ENCODE measurements around the gene NEU1. TPM values are rescaled to one million over a fixed set of nuclear protein-coding genes. Genes with fewer than 3 reads are reported as not detected.
"Not testable (repeated sequence)": the region's sequence is repeated elsewhere in the genome, so short reads cannot be mapped to it uniquely, and the experiment has no call there.

NEU1 gene
- total RNA-seq, 1 donor from 2014 or later: 14.6 TPM

DNA sequence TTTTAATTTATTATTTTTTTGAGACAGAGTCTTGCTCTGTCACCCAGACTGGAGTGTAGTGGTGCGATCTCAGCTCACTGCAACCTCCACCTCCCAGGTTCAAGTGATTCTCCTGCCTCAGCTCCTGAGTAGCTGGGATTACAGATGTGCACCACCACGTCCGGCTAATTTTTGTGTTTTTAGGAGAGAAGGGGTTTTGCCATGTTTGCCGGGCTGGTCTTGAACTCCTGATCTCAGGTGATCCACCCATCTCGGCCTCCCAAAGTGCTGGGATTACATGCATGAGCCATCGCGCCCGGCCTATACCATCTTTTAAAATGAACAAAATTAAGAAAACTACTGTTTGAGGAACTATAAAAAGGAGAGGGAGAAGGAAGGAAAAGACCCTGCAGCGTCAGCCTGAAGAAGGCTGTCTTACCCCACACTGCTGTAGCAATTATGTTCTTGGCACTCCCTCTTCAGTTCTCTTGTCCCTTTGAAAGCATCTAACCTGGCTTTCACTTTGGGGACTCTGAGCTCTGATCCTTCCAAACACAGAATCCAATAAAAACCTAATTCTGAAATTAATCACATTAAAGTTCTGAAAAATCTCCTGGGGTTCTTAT is 38.9 kb downstream of the NEU1 start:
- intact Hi-C loops (cut with micrococcal nuclease): not testable (repeated sequence)

DNA sequence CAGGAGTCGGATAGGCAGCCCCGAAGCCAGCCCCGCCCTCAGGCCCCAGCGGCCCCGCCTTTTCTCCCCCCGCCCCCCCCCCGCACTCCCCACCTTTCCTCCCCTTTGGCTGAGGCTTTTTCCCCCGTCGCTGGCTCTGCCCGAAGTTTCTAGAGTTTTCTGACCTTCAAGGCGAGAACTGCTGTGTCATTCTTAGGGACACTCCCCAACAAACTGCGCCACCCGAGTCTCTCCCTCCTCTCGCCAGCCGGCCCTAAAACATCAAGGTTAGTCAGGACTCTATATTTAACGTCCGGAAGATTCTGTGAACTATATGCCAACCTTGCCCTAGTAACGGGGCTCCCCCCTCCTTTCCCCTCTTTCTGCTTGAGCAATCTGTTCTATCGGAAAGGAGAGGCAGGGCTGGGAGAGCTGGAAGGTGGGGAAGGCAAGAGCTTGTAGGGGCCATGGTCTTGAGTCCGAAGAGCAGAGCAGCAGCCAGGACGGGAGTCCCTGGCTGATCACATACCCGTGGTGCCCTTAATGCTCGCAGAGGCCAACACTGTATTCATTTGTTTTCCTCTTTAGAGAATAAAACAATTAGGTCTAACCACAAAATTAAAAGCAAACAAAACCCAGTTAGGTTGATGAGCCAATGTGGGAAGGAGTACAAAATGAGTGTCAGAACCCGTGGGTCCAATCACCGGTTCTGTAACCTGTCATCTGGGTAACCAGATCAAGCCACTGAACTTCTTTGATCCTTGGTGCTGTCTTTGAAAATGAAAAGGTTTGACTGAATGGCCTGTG is 40.4 kb downstream of the NEU1 start:
- intact Hi-C loops (cut with micrococcal nuclease): no loop called here

DNA sequence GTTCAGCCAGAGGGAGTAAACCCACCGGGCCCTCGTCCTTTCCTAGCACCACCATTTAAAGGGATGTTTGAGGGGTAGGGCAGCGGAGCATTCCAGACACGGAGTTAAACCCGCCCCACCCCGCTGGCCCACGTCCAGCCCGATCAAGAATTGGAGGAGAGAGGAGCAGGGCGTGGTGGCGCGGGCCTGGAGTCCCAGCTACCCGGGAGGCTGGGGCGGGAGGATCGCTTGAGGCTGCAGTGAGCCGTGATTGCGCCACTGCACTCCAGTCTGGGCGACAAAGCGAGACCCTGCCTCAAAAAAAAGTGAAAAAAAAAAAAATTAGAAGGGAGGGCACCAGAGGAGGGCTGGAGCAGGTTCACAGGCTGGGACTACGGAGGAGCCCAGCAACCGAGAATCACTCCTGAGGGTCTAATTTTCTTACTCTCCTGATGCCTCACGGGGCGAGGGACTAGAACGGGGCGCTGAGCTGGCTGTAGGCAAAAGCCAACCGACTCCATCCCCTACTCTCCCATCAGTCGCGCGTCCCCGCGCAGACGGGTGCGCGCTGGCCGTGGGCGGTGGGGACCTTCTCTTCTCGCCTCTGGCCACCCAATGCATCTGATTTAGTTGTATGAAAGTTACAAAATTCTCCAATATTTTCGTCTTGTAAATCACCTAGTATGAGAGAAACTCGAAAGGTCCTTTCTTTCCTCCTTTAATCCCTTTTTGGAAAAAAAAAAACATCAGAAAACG is 41.2 kb downstream of the NEU1 start:
- intact Hi-C loops (cut with micrococcal nuclease): no loop called here

DNA sequence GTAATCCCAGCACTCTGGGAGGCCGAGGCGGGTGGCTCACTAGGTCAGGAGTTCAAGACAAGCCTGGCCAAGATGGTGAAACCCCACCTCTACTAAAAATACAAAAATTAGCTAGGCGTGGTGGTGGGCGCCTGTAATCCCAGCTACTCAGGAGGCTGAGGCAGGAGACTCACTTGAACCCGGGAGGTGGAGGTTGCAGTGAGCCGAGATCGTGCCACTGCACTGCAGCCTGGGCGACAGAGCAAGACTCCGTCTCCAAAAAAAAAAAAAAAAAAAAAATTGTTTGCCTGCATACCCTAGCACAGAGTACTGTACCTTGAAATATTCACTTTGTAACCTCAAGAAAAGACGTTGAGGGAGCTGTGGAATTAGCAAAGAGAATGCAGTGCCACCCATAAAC is 42.2 kb downstream of the NEU1 start:
- intact Hi-C loops (cut with micrococcal nuclease): not testable (repeated sequence)

DNA sequence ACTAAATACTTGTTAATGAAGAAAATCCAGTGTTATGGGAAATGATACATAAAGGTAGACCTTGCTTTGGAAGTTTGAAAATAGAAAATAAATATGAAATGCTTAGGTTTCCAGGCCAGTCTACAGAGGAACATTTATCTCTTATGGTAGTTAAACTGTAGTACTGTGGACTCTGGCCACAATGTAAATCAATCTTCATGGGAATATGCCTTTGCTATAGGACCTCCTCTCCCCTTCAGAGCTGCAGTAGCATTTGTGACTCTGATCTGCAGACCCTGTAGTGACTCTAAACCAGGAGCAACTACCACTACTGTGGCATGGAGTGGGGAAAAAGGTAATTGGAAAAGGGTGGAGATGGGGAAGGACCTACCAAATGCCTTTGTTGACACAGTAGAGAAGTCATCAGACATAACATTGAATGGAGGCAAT is 42.7 kb downstream of the NEU1 start:
- intact Hi-C loops (cut with micrococcal nuclease): no loop called here

DNA sequence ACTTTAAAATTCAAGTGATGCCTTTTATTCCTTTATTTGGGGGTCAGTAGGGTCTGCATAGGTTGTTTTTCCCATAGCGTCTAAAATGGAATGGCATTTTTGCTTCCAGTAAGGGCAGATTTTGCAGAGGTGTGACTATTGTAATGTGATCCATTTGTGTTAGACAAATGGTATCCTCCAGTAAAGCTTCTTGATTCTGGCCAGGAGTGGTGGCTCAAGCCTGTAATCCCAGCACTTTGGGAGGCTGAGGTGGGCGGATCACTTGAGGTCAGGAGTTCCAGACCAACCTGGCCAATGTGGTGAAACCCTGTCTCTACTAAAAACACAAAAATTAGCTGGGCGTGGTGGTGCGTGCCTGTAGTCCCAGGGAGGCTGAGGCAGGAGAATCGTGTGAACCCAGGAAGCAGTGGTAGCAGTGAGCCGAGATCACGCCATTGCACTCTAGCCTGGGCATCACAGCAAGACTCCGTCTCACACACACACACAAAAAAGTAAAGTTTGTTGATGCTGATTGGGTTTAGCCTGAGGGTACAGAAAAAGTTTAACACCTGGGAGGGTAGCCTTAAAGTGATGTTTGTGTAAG is 44.6 kb downstream of the NEU1 start:
- intact Hi-C loops (cut with micrococcal nuclease): not testable (repeated sequence)

DNA sequence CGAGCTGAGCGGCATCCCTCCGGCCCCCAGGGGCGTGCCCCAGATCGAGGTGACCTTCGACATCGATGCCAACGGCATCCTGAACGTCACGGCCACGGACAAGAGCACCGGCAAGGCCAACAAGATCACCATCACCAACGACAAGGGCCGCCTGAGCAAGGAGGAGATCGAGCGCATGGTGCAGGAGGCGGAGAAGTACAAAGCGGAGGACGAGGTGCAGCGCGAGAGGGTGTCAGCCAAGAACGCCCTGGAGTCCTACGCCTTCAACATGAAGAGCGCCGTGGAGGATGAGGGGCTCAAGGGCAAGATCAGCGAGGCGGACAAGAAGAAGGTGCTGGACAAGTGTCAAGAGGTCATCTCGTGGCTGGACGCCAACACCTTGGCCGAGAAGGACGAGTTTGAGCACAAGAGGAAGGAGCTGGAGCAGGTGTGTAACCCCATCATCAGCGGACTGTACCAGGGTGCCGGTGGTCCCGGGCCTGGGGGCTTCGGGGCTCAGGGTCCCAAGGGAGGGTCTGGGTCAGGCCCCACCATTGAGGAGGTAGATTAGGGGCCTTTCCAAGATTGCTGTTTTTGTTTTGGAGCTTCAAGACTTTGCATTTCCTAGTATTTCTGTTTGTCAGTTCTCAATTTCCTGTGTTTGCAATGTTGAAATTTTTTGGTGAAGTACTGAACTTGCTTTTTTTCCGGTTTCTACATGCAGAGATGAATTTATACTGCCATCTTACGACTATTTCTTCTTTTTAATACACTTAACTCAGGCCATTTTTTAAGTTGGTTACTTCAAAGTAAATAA is 45.3 kb downstream of the NEU1 start:
- intact Hi-C loops (cut with micrococcal nuclease): not testable (repeated sequence)

DNA sequence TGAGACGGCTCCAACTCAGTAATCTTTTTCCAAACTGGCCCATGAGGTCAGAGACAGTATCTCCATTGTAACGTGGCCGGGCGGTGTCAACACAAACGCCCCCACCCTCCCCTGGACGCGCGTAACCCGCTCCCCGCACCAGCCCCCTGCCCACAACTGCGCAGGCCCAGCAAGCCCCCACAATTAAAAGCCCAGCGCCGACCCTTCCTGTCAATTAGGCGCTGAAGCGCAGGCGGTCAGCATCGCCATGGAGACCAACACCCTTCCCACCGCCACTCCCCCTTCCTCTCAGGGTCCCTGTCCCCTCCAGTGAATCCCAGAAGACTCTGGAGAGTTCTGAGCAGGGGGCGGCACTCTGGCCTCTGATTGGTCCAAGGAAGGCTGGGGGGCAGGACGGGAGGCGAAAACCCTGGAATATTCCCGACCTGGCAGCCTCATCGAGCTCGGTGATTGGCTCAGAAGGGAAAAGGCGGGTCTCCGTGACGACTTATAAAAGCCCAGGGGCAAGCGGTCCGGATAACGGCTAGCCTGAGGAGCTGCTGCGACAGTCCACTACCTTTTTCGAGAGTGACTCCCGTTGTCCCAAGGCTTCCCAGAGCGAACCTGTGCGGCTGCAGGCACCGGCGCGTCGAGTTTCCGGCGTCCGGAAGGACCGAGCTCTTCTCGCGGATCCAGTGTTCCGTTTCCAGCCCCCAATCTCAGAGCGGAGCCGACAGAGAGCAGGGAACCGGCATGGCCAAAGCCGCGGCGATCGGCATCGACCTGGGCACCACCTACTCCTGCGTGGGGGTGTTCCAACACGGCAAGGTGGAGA is 47.4 kb downstream of the NEU1 start, which contains the start of the genes HSPA1A and HSPA1L:
Gene HSPA1A, plus strand, starts transcription at position 519 of the 814 bp plus-strand sequence. Its CDS starts 214 bp downstream, at position 733.
Gene HSPA1L, minus strand, starts transcription at position 259 of the 814 bp plus-strand sequence. CDS start 3,311 bp downstream, outside the sequence.
- intact Hi-C loops (cut with micrococcal nuclease): loop anchor here (2.0 kb wide), 1 partner anchor 76 kb away; no protein-coding TSS in a partner anchor

DNA sequence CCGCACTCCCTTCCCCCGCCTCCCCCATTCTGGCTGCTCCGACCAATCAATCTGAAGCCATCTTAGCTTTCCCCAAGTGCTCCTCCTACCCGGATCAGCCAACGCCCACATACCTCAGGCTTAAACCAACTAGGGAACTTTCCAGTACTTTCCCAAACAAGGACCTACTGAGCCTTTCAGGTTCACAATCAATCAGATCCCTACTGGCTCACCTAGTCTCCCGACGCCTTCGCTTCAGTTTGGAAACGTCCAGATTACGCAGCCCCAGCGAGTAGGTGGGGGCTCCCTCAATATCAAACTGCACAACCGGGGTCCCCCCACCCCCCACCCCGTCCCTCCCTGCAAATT is 48.0 kb downstream of the NEU1 start:
- intact Hi-C loops (cut with micrococcal nuclease): loop anchor here (2.0 kb wide), 1 partner anchor 76 kb away; no protein-coding TSS in a partner anchor

DNA sequence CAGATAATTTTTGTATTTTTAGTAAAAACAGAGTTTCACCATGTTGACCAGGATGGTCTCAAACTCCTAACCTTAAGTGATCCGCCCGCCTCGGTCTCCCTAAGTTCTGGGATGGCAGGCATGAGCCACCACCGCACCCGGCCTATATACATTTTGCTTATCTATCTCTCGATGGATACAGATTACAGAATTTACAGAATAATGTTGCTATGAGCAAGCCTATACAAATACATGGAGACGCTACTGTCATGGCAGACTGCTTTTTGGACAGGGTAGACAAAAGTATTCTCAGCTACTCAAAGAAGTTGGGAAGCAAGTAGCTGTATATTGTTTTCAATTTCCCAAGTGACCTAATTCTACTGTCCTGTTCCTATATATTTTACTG is 49.2 kb downstream of the NEU1 start:
- intact Hi-C loops (cut with micrococcal nuclease): no loop called here

DNA sequence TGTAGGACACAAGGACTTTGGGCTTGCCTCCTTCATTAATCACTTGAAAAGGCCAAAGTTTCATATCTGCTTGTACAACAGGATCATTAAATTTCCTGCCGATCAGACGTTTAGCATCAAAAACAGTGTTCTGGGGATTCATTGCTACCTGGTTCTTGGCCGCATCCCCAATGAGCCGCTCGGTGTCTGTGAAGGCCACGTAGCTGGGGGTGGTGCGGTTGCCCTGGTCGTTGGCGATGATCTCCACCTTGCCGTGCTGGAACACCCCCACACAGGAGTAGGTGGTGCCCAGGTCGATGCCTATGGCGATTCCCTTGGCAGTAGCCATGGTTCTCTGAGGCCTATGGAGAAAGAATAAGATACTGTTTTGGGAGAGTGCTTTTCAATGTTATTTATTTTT is 51.0 kb downstream of the NEU1 start:
- intact Hi-C loops (cut with micrococcal nuclease): no loop called here

DNA sequence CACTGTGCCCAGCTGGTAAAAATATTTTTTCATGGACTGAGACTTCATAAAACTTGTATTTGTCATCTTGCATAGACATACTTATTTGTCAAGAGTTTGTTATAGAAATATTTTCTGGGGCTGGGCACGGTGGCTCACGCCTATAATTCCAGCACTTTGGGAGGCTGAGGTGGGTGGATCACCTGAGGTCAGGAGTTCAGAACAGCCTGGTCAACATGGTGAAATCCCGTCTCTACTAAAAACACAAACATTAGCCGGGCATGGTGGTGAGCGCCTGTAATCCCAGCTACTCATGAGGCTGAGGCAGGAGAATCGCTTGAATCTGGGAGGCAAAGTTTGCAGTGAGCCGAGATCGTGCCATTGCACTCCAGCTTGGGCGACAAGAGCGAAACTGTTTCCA is 54.0 kb downstream of the NEU1 start:
- intact Hi-C loops (cut with micrococcal nuclease): not testable (repeated sequence)

Other genes starting within 250 kb of the NEU1 start
- 67.9 and 70.2 TPM in 2 replicates for gene AIF1, start 247.6 kb downstream of the NEU1 start, total RNA-seq
- gene PRRC2A, start 242.1 kb downstream of the NEU1 start, total RNA-seq: 236 and 240 TPM in 2 replicates
- gene BAG6, start 210.2 kb downstream of the NEU1 start, total RNA-seq: 266 and 270 TPM in 2 replicates
- gene APOM, start 206.9 kb downstream of the NEU1 start, total RNA-seq: 3.0 TPM in 2 replicates
- 20.8 and 21.6 TPM in 2 replicates for gene C6orf47, start 202.0 kb downstream of the NEU1 start, total RNA-seq
- gene GPANK1, start 197.8 kb downstream of the NEU1 start, total RNA-seq: 29.2 and 31.4 TPM in 2 replicates
- gene CSNK2B, start 196.7 kb downstream of the NEU1 start, total RNA-seq: 220 and 229 TPM in 2 replicates
- gene LY6G5B, start 192.8 kb downstream of the NEU1 start, total RNA-seq: 27.9 and 32.1 TPM in 2 replicates
- 4.2 and 5.4 TPM in 2 replicates for gene LY6G5C, start 181.8 kb downstream of the NEU1 start, total RNA-seq
- 53.8 and 54.9 TPM in 2 replicates for gene ABHD16A, start 159.5 kb downstream of the NEU1 start, total RNA-seq
- gene LY6G6F, start 156.0 kb downstream of the NEU1 start, total RNA-seq: 0.34 TPM in 1 of 2 replicates, not detected in the other
- not detected in 2 replicates for gene LY6G6D, start 147.5 kb downstream of the NEU1 start, total RNA-seq
- 0.25 TPM in 1 of 2 replicates, not detected in the other for gene LY6G6C, start 141.1 kb downstream of the NEU1 start, total RNA-seq
- not detected in 2 replicates for gene MPIG6B, start 139.4 kb downstream of the NEU1 start, total RNA-seq
- 12.2 and 15.5 TPM in 2 replicates for gene DDAH2, start 133.5 kb downstream of the NEU1 start, total RNA-seq
- 590 and 596 TPM in 2 replicates for gene CLIC1, start 126.3 kb downstream of the NEU1 start, total RNA-seq
- gene MSH5, start 122.8 kb downstream of the NEU1 start, total RNA-seq: 75.2 and 76.5 TPM in 2 replicates
- 16.6 and 20.2 TPM in 2 replicates for gene SAPCD1, start 100.2 kb downstream of the NEU1 start, total RNA-seq
- gene VWA7, start 85.5 kb downstream of the NEU1 start, total RNA-seq: 4.6 and 4.9 TPM in 2 replicates
- 124 TPM in 2 replicates for gene VARS1, start 67.1 kb downstream of the NEU1 start, total RNA-seq
- 101 and 104 TPM in 2 replicates for gene LSM2, start 55.9 kb downstream of the NEU1 start, total RNA-seq
- gene HSPA1L, start 47.5 kb downstream of the NEU1 start, total RNA-seq: 2.6 and 2.8 TPM in 2 replicates
- gene HSPA1A, start 47.3 kb downstream of the NEU1 start, total RNA-seq: 117 and 120 TPM in 2 replicates
- 83.9 and 85.5 TPM in 2 replicates for gene HSPA1B, start 35.1 kb downstream of the NEU1 start, total RNA-seq
- gene SLC44A4, start 16.2 kb upstream of the NEU1 start, total RNA-seq: not detected in 2 replicates
- gene EHMT2, start 34.9 kb upstream of the NEU1 start, total RNA-seq: 70.9 and 73.1 TPM in 2 replicates
- 2.8 TPM in 2 replicates for gene ZBTB12, start 39.3 kb upstream of the NEU1 start, total RNA-seq
- gene C2, start 64.9 kb upstream of the NEU1 start, total RNA-seq: 0.64 and 1.5 TPM in 2 replicates
- gene CFB, start 83.3 kb upstream of the NEU1 start, total RNA-seq: not detected in 2 replicates
- gene NELFE, start 96.2 kb upstream of the NEU1 start, total RNA-seq: 75.4 and 75.8 TPM in 2 replicates
- gene SKIC2, start 96.4 kb upstream of the NEU1 start, total RNA-seq: 77.1 and 86.5 TPM in 2 replicates
- gene DXO, start 109.3 kb upstream of the NEU1 start, total RNA-seq: 17.3 and 18.8 TPM in 2 replicates
- 3.2 and 5.2 TPM in 2 replicates for gene C4A, start 119.2 kb upstream of the NEU1 start, total RNA-seq
- gene C4B, start 152.0 kb upstream of the NEU1 start, total RNA-seq: 3.5 and 4.6 TPM in 2 replicates
- gene CYP21A2, start 175.6 kb upstream of the NEU1 start, total RNA-seq: 0.59 TPM in 2 replicates
- gene TNXB, start 246.5 kb upstream of the NEU1 start, total RNA-seq: 5.7 and 7.6 TPM in 2 replicates